HepG2 (cell line): Measurements from ENCODE around the gene SYNGR2. TPM values are rescaled to one million over a fixed set of nuclear protein-coding genes. Genes with fewer than 3 reads are reported as not detected.

Experiments used
- CBX1 ChIP-seq: IDR thresholded peaks from one replicate; pipeline ENCODE4 v1.6.1; 2016; ENCODE audit warnings: antibody characterized with exemption, low read depth
- EEA1 ChIP-seq: sonication (generic); formaldehyde crosslinking; IDR thresholded peaks from 2 replicates; pipeline ENCODE4 v1.5.1; 2020; ENCODE audit warnings: mild to moderate bottlenecking, missing genetic modification reagents, borderline replicate concordance
- ELF4 ChIP-seq: sonication (generic); formaldehyde crosslinking; IDR thresholded peaks from 2 replicates; pipeline ENCODE4 v1.5.0; 2020; ENCODE audit warnings: missing genetic modification reagents, mild to moderate bottlenecking, moderate library complexity, borderline replicate concordance
- HDAC1 ChIP-seq: sonication (generic); formaldehyde crosslinking; IDR thresholded peaks from 2 replicates; pipeline ENCODE4 v1.5.1; 2020; ENCODE audit warnings: mild to moderate bottlenecking, missing genetic modification reagents
- HMGA1 ChIP-seq: sonication (generic); formaldehyde crosslinking; conservative IDR thresholded peaks from 2 replicates; pipeline ENCODE4 v1.4.0; 2020; ENCODE audit warnings: missing genetic modification reagents
- KAT8 ChIP-seq: IDR thresholded peaks from 2 replicates; pipeline ENCODE4 v1.6.1; 2016; ENCODE audit warnings: missing genetic modification reagents, missing compliant biosample characterization
- KDM6A ChIP-seq: IDR thresholded peaks from 2 replicates; pipeline ENCODE4 v1.6.1; 2016; ENCODE audit warnings: low read depth
- MAF1 ChIP-seq: sonication (generic); formaldehyde crosslinking; IDR thresholded peaks from 2 replicates; pipeline ENCODE4 v1.5.0; 2020; ENCODE audit warnings: missing genetic modification reagents, borderline replicate concordance
- MAZ ChIP-seq, 2 experiments: sonication (generic) in 1 of 2; formaldehyde crosslinking in 1 of 2; IDR thresholded peaks; 2 replicates each; pipeline versions ENCODE4 v1.5.0 to v1.6.1; 2012 to 2020; ENCODE audit warnings: low read depth in 2 of 2, mild to moderate bottlenecking in 2 of 2, borderline replicate concordance in 1 of 2, improper control_type of control experiment in 1 of 2, low read length in 1 of 2, missing genetic modification reagents in 1 of 2, moderate library complexity in 1 of 2
- MTA1 ChIP-seq: sonication (generic); formaldehyde crosslinking; IDR thresholded peaks from 2 replicates; pipeline ENCODE4 v1.4.0; 2020; ENCODE audit warnings: missing genetic modification reagents, mild to moderate bottlenecking, borderline replicate concordance
- PLSCR1 ChIP-seq: sonication (generic); formaldehyde crosslinking; IDR thresholded peaks from 2 replicates; pipeline ENCODE4 v1.5.0; 2020; ENCODE audit warnings: missing genetic modification reagents, mild to moderate bottlenecking, borderline replicate concordance
- SNRNP70 ChIP-seq: fragments of 200-400 bp; formaldehyde crosslinking; IDR thresholded peaks from 2 replicates; pipeline ENCODE4 v1.6.1; 2017; ENCODE audit warnings: mild to moderate bottlenecking, low read depth, low read length, moderate library complexity
- SP1 ChIP-seq, 2 experiments: fragments of 450-650 bp in 1 of 2; sonication (generic) in 1 of 2; formaldehyde crosslinking in 1 of 2; IDR thresholded peaks; 2 replicates each; pipeline versions ENCODE4 v1.4.0 to v1.6.1; 2016 to 2020; ENCODE audit warnings: missing genetic modification reagents in 1 of 2
- SP2 ChIP-seq: sonication (generic); formaldehyde crosslinking; IDR thresholded peaks from 2 replicates; pipeline ENCODE4 v1.5.1; 2020; ENCODE audit warnings: mild to moderate bottlenecking, missing genetic modification reagents
- SPEN ChIP-seq: sonication (generic); formaldehyde crosslinking; IDR thresholded peaks from 2 replicates; pipeline ENCODE4 v1.5.1; 2020; ENCODE audit warnings: low read depth, mild to moderate bottlenecking, missing genetic modification reagents
- TAF15 ChIP-seq: fragments of 200-400 bp; formaldehyde crosslinking; IDR thresholded peaks from one replicate; pipeline ENCODE4 v1.6.1; 2018; ENCODE audit warnings: mild to moderate bottlenecking, low read depth, low read length; ENCODE audit not compliant: poor library complexity, severe bottlenecking
- TARDBP ChIP-seq: sonication (generic); formaldehyde crosslinking; IDR thresholded peaks from 2 replicates; pipeline ENCODE4 v1.8.0; 2022; ENCODE audit warnings: mild to moderate bottlenecking, missing genetic modification reagents
- TCF7L2 ChIP-seq: IDR thresholded peaks from 2 replicates; pipeline ENCODE4 v1.6.1; 2011; ENCODE audit warnings: mild to moderate bottlenecking, low read depth, low read length, moderate library complexity
- TRIM22 ChIP-seq: fragments of 450-650 bp; IDR thresholded peaks from 2 replicates; pipeline ENCODE4 v1.6.1; 2017
- XBP1 ChIP-seq: sonication (generic); formaldehyde crosslinking; IDR thresholded peaks from 2 replicates; pipeline ENCODE4 v1.5.0; 2020; ENCODE audit warnings: missing genetic modification reagents
- ZNF160 ChIP-seq: sonication (generic); formaldehyde crosslinking; IDR thresholded peaks from 2 replicates; pipeline ENCODE4 v1.8.0; 2022; ENCODE audit warnings: mild to moderate bottlenecking, inconsistent platforms, missing genetic modification reagents
- ZNF20 ChIP-seq: sonication (generic); formaldehyde crosslinking; IDR thresholded peaks from 2 replicates; pipeline ENCODE4 v1.4.0; 2020; ENCODE audit warnings: mild to moderate bottlenecking, moderate library complexity, missing genetic modification reagents
- ZNF34 ChIP-seq: sonication (generic); formaldehyde crosslinking; IDR thresholded peaks from 2 replicates; pipeline ENCODE4 v1.4.0; 2020; ENCODE audit warnings: mild to moderate bottlenecking, missing genetic modification reagents, borderline replicate concordance
- ZNF343 ChIP-seq: sonication (generic); formaldehyde crosslinking; IDR thresholded peaks from 2 replicates; pipeline ENCODE4 v1.4.0; 2020; ENCODE audit warnings: mild to moderate bottlenecking, missing genetic modification reagents
- ZNF747 ChIP-seq: sonication (generic); formaldehyde crosslinking; IDR thresholded peaks from 2 replicates; pipeline ENCODE4 v1.8.1; 2023; ENCODE audit warnings: missing genetic modification reagents, mild to moderate bottlenecking, borderline replicate concordance
- ZNF777 ChIP-seq: sonication (generic); formaldehyde crosslinking; IDR thresholded peaks from 2 replicates; pipeline ENCODE4 v1.4.0; 2020; ENCODE audit warnings: missing genetic modification reagents
- ZNF850 ChIP-seq: sonication (generic); formaldehyde crosslinking; conservative IDR thresholded peaks from 2 replicates; pipeline ENCODE4 v1.9.0; 2021; ENCODE audit warnings: mild to moderate bottlenecking, missing genetic modification reagents
- polyA plus RNA-seq, 8 experiments: library from polyadenylated mRNA; depleted of rRNA in 3 of 8; stranded (reverse) in 7 of 8; unstranded in 1 of 8; fragments of >200 nt; fragmentation: Illumina TruSeq in 4 of 8; extraction: Trizol in 4 of 8; gene quantifications; 2 replicates each; pipeline versions ENCODE4 v1.2.1 to v1.2.3, GENCODE V29; 2011 to 2016; ENCODE audit warnings: low read depth in 4 of 8, missing spikeins in 1 of 8, mixed read lengths in 1 of 8; ENCODE audit not compliant: insufficient read depth in 1 of 8
- total RNA-seq, 5 experiments: library from RNA; depleted of rRNA; stranded (reverse); fragments of >200 nt; fragmentation: Illumina TruSeq; extraction: Trizol; gene quantifications; 2 replicates each; pipeline ENCODE4 v1.2.3, GENCODE V29; 2016; ENCODE audit warnings: low read depth in 1 of 5
- TF ChIP-seq, protein P1 (sequence below): sonication (generic); formaldehyde crosslinking; IDR thresholded peaks from 2 replicates; pipeline ENCODE4 v1.4.0; 2020; ENCODE audit warnings: missing genetic modification reagents

Gene SYNGR2
- total and polyA plus RNA-seq, 2 of the 13 experiments (the other 11 are each of a cell fraction or from before 2014, with no cell fraction given), result 46.7 to 170 TPM

- TF ChIP-seq PLSCR1 (CRISPR knock-in tag) (no peak), CBX1 (no peak), MAF1 (CRISPR knock-in tag) (no peak), EEA1 (CRISPR knock-in tag) (no peak), ZNF747 (0 out of 2 replicates have a peak, but pooled peaks have one; percentile 17), ZNF34 (CRISPR knock-in tag) (no peak), ZNF850 (CRISPR knock-in tag) (no peak), SP2 (no peak), KDM6A (CRISPR knock-in tag) (no peak; the same call in 1 of the 2 replicates), SP1 (IDR thresholded peaks at IDR 0.05) (no peak), SP1 (CRISPR knock-in tag; IDR thresholded peaks at IDR 0.05) (0 out of 2 replicates have a peak, but pooled peaks have one; percentile 11), ZNF20 (CRISPR knock-in tag) (no peak), ELF4 (CRISPR knock-in tag) (0 out of 2 replicates have a peak, but pooled peaks have one; percentile 21), TARDBP (no peak), HMGA1 (no peak), ZNF160 (CRISPR knock-in tag) (no peak), TCF7L2 (no peak), ZNF343 (CRISPR knock-in tag) (no peak), KAT8 (no peak), XBP1 (CRISPR knock-in tag) (no peak), MAZ (IDR thresholded peaks at IDR 0.05; ENCODE audit: borderline replicate concordance, low read depth, low read length) (no peak), MAZ (CRISPR knock-in tag; IDR thresholded peaks at IDR 0.05; ENCODE audit: low read depth) (0 out of 2 replicates have a peak, but pooled peaks have one; percentile 17), ZNF777 (CRISPR knock-in tag) (no peak), HDAC1 (CRISPR knock-in tag) (peak; percentile 57), SPEN (CRISPR knock-in tag) (0 out of 2 replicates have a peak, but pooled peaks have one; percentile 29), TRIM22 (no peak), MTA1 (CRISPR knock-in tag) (0 out of 2 replicates have a peak, but pooled peaks have one; percentile 62), SNRNP70 (no peak), TAF15 (no peak)
- TF ChIP-seq, protein P1, sequence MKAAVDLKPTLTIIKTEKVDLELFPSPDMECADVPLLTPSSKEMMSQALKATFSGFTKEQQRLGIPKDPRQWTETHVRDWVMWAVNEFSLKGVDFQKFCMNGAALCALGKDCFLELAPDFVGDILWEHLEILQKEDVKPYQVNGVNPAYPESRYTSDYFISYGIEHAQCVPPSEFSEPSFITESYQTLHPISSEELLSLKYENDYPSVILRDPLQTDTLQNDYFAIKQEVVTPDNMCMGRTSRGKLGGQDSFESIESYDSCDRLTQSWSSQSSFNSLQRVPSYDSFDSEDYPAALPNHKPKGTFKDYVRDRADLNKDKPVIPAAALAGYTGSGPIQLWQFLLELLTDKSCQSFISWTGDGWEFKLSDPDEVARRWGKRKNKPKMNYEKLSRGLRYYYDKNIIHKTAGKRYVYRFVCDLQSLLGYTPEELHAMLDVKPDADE, result no peak
Measured at GRCh38 chr17:78148286-78149016, 19.9 kb upstream of the SYNGR2 start (continued).
